Stomach (tissue), 9 donors: ENCODE data around the gene DCTN2. TPM values are rescaled to one million over a fixed set of nuclear protein-coding genes. Genes with fewer than 3 reads are reported as not detected.
"Not testable (repeated sequence)": the region's sequence is repeated elsewhere in the genome, so short reads cannot be mapped to it uniquely, and the experiment has no call there.

ENCODE experiments used
- DNase-seq, 2 donors: peaks; one replicate each; pipeline versions ENCODE4 v3.0.0 to v3.0.0-alpha.2; 2013 to 2019
- H3K27ac ChIP-seq, 5 donors: fragments of 200-600 bp in 4 of 5; sonication (generic) in 4 of 5; one replicate each; pipeline ENCODE4 v1.5.1; 2013 to 2019; ENCODE audit warnings: mild to moderate bottlenecking in 1 of 5, moderate library complexity in 1 of 5
- H3K27me3 ChIP-seq, 3 donors: fragments of 200-600 bp; sonication (generic); one replicate each; pipeline ENCODE4 v1.5.1; 2017 to 2019; ENCODE audit warnings: mixed run types in 1 of 3
- H3K36me3 ChIP-seq, 4 donors: fragments of 200-600 bp; sonication (generic); 1 replicate in 3 of 4; 2 replicates in 1 of 4; pipeline ENCODE4 v1.5.1; 2016 to 2019
- H3K4me1 ChIP-seq, 4 donors: fragments of 200-600 bp; sonication (generic); one replicate each; pipeline ENCODE4 v1.5.1; 2016 to 2019
- H3K4me3 ChIP-seq, 4 donors: fragments of 200-600 bp; sonication (generic) in 3 of 4; one replicate each; pipeline ENCODE4 v1.5.1; 2016 to 2019; ENCODE audit warnings: mild to moderate bottlenecking in 1 of 4
- H3K9me3 ChIP-seq, 4 donors: fragments of 200-600 bp; sonication (generic); one replicate each; pipeline ENCODE4 v1.5.1; 2016 to 2019
- EP300 ChIP-seq: sonication (generic); formaldehyde crosslinking; IDR thresholded peaks from one replicate; pipeline ENCODE4 v1.6.1; 2017; ENCODE audit warnings: antibody characterized with exemption
- POLR2A ChIP-seq, 4 donors: fragments of 450-650 bp; IDR thresholded peaks; one replicate each; pipeline ENCODE4 v1.6.1; 2016; ENCODE audit warnings: antibody characterized with exemption in 4 of 4, control low read depth in 2 of 4, mild to moderate bottlenecking in 1 of 4, moderate library complexity in 1 of 4
- POLR2AphosphoS5 ChIP-seq, 3 donors: sonication (generic); formaldehyde crosslinking; IDR thresholded peaks; one replicate each; pipeline ENCODE4 v1.6.1; 2016; ENCODE audit warnings: antibody characterized with exemption in 3 of 3
- WGBS, 5 donors: extraction: QIAGEN DNeasy Blood & Tissue Kit in 3 of 5; methylation state at CpG; one replicate each; pipeline versions ENCODE4 v1.1.5 to v1.1.7; 2013 to 2018; 5-methylcytosine and 5-hydroxymethylcytosine counted together
- intact Hi-C: fragments of 100-400 bp; cut with DNase I; formaldehyde crosslinking; loops from one replicate; pipeline ENCODE4 v1.15.1; 2023; ENCODE audit warnings: low total_unique reads
- polyA plus RNA-seq, 3 donors: library from polyadenylated mRNA; stranded (reverse); fragments of 200-250 nt; gene quantifications; one replicate each; pipeline ENCODE4 v1.2.3, GENCODE V29; 2013
- total RNA-seq, 5 donors: library from RNA; depleted of rRNA; stranded (reverse); fragments of >200 nt; gene quantifications; one replicate each; pipeline versions ENCODE4 v1.1.0 to v1.2.3, GENCODE V29; 2014 to 2016
- TF ChIP-seq, protein P1 (sequence below), 7 experiments: fragments of 450-650 bp in 4 of 7; fragments of 200-600 bp in 3 of 7; sonication (generic) in 3 of 7; IDR thresholded peaks; one replicate each; pipeline ENCODE4 v1.5.1; 2016 to 2019; ENCODE audit warnings: antibody characterized with exemption in 7 of 7, control low read depth in 2 of 7, mild to moderate bottlenecking in 1 of 7
- donor health status: healthy with polysubstance abuse.
- donor health status: Bipolar disorder and iron deficiency.
- donor health status: healthy.

Gene DCTN2
- total and polyA plus RNA-seq, 8 donors, result 28.6 to 177 (median 106) TPM

DNA sequence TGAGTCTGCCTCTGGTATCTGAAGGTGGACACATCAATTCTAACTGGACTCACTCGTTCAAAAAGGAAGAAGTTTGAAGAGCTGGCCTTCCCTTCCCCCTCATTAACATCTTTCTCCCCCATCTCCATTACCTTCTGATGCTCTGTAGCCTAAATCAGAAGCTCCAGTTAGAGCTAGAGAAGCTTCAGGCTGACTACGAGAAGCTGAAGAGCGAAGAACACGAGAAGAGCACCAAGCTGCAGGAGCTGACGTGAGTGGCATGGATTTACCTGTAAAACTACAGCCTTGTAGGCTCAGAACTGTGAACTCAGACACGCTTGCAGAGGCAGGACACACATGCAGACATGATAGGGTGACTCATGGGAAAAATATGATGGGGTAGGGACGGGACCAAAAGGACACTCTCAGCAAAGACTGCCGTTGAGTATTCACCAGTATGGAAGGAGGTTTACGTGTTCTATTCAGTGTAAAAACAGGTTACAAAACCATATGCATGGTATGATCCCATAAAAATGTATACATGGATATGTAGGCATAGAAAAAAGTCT is 29.7 kb upstream of the DCTN2 start:
- WGBS, 5 donors, result 72 to 84% (median 80%) methylated on average over 9 of the region's 9 CpGs
- Histone ChIP-seq H3K27me3 (no peaks in the 10 kb centered on the region), H3K36me3 (peaks cover 0 to 22% (median 11%) of the 10 kb centered on the region in 4 donors), H3K9me3 (no peaks in the 10 kb centered on the region), H3K27ac (no peak overlapping the region), H3K4me1 (no peaks in the 10 kb centered on the region), H3K4me3 (no peak overlapping the region)
- TF ChIP-seq, protein P1, sequence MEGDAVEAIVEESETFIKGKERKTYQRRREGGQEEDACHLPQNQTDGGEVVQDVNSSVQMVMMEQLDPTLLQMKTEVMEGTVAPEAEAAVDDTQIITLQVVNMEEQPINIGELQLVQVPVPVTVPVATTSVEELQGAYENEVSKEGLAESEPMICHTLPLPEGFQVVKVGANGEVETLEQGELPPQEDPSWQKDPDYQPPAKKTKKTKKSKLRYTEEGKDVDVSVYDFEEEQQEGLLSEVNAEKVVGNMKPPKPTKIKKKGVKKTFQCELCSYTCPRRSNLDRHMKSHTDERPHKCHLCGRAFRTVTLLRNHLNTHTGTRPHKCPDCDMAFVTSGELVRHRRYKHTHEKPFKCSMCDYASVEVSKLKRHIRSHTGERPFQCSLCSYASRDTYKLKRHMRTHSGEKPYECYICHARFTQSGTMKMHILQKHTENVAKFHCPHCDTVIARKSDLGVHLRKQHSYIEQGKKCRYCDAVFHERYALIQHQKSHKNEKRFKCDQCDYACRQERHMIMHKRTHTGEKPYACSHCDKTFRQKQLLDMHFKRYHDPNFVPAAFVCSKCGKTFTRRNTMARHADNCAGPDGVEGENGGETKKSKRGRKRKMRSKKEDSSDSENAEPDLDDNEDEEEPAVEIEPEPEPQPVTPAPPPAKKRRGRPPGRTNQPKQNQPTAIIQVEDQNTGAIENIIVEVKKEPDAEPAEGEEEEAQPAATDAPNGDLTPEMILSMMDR (IDR thresholded peaks at IDR 0.05), result no peak
- TF ChIP-seq EP300, result no peak
- TF ChIP-seq POLR2A (IDR thresholded peaks at IDR 0.05), result no peak
- no peak for TF ChIP-seq POLR2AphosphoS5 (IDR thresholded peaks at IDR 0.05)
- DNase-seq, result no peak
- intact Hi-C loops, result no loop called here

DNA sequence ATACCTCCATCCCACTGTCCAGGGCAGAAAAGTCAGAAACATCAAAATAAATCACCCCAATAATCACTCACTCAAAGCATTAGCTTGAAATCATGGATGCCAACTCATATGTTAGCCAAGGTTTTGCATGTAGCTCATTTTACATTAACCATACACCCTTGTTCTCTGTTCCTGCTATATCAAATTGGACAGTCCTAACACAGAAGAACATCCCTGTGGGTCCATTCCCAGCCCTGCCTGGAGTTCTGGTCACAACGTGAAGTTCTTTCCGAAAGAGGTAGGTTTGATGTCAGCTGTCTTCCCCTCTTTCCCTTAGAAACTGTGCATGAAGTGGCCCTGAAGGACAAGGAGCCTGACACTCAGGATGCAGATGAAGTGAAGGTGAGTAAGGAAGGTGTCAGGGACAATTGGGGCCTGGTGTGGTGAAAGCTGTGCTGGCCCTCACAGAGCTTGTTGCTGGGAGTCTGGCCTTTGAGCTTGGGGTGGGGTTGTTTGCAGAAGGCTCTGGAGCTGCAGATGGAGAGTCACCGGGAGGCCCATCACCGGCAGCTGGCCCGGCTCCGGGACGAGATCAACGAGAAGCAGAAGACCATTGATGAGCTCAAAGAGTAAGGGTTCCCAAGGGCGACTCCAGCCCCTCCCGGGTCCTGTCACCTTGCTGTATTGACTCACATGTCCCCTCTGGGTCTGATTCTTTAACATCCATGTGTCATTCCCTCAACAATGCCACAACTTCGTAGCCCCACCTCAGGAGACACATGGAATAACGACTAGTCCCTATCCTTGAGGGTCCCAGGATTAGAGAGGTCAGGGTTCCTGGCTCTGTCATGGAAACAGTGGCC is 29.0 kb upstream of the DCTN2 start:
- 73 to 75% (median 73%) methylated on average over 12 of the region's 12 CpGs for WGBS, 5 donors
- intact Hi-C loops, result no loop called here
- Histone ChIP-seq H3K4me3 (no peak overlapping the region), H3K36me3 (peaks cover 0 to 17% (median 11%) of the 10 kb centered on the region in 4 donors), H3K27ac (no peak overlapping the region), H3K9me3 (no peaks in the 10 kb centered on the region), H3K4me1 (no peaks in the 10 kb centered on the region), H3K27me3 (no peaks in the 10 kb centered on the region)
- no peak for DNase-seq
- no peak for TF ChIP-seq POLR2AphosphoS5 (IDR thresholded peaks at IDR 0.05)
- TF ChIP-seq, protein P1 (IDR thresholded peaks at IDR 0.05), result no peak
- TF ChIP-seq POLR2A (IDR thresholded peaks at IDR 0.05), result no peak
- no peak for TF ChIP-seq EP300

DNA sequence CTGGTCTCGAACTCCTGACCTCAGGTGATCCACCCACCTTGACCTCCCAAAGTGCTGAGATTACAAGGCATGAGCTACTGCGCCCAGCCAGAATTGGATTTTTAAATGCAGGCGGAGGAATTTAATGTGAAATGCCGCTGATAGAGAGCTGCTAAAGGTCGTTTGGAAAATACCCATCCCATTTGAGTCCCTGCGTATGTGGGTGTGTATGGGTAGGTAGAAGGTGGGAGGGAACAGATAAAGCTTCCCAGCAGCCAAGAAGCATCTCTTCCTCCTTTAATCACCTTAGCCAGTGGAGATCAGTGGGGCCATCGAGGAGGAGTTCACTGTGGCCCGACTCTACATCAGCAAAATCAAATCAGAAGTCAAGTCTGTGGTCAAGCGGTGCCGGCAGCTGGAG is 27.8 kb upstream of the DCTN2 start:
- Histone ChIP-seq H3K4me3 (no peak overlapping the region), H3K9me3 (no peaks in the 10 kb centered on the region), H3K36me3 (peaks cover 0 to 17% (median 14%) of the 10 kb centered on the region in 4 donors), H3K27me3 (no peaks in the 10 kb centered on the region), H3K4me1 (no peaks in the 10 kb centered on the region), H3K27ac (no peak overlapping the region)
- 81 to 91% (median 88%) methylated on average over 10 of the region's 10 CpGs for WGBS, 5 donors
- intact Hi-C loops, result no loop called here
- DNase-seq, result no peak
- TF ChIP-seq EP300 (no peak), POLR2A (IDR thresholded peaks at IDR 0.05) (no peak), POLR2AphosphoS5 (IDR thresholded peaks at IDR 0.05) (no peak)
- TF ChIP-seq, protein P1 (IDR thresholded peaks at IDR 0.05), result no peak

DNA sequence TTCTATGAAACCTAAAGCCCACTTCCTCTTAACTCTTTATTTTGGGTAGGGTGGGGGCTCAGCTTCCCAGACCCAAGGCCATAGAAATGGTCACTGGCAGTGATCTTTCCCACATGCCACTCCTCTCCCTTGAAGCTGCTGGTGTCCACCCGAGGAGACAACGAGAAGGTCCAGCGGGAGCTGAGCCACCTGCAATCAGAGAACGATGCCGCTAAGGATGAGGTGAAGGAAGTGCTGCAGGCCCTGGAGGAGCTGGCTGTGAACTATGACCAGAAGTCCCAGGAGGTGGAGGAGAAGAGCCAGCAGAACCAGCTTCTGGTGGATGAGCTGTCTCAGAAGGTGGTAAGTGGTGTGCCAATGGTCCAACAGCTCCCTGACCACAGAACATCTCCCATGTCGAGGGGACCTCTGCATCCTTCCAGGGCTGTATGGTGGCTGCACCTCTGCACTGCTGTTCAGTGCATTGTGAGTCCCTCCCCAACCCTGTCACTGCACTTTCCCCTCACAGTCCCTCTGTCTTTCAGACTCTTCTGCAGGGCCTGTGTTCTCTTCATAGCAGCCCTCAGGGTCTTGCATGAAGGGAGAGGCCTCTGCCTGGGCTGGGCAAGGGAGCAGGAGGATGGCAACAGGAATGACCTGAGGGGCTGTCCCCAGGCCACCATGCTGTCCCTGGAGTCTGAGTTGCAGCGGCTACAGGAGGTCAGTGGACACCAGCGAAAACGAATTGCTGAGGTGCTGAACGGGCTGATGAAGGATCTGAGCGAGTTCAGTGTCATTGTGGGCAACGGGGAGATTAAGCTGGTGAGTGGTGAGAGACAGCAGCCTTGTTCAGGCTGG is 25.2 kb upstream of the DCTN2 start:
- no peak overlapping the region for H3K4me3 ChIP-seq
- TF ChIP-seq POLR2AphosphoS5 (IDR thresholded peaks at IDR 0.05) (no peak), EP300 (no peak), POLR2A (IDR thresholded peaks at IDR 0.05) (no peak)
- TF ChIP-seq, protein P1 (IDR thresholded peaks at IDR 0.05), result no peak
- no peaks in the 10 kb centered on the region for H3K4me1 ChIP-seq
- no peaks in the 10 kb centered on the region for H3K9me3 ChIP-seq
- 88 to 93% (median 89%) methylated on average over 12 of the region's 12 CpGs for WGBS, 5 donors
- intact Hi-C loops, result no loop called here
- H3K27ac ChIP-seq, result no peak overlapping the region
- peaks cover 0 to 7% (median 0%) of the 10 kb centered on the region in 3 donors for H3K27me3 ChIP-seq
- H3K36me3 ChIP-seq, result peaks cover 0 to 17% (median 13%) of the 10 kb centered on the region in 4 donors
- no peak for DNase-seq

DNA sequence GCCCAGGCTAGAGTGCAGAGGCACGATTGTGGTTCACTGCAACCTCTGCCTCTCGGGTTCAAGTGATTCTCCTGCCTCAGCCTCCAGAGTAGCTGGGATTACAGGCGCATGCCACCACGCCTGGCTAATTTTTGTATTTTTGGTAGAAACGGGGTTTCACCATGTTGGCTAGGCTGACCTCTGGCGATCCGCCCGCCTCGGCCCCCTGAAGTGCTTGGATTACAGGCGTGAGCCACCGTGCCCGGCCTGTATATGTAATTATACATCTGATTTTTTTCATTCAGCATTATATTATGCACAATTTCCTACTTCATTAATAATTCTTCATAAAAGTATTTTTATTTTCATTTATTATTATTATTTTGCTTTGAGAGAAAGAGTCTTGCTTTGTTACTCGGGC is 23.4 kb upstream of the DCTN2 start:
- H3K27me3 ChIP-seq, intact Hi-C loops, DNase-seq, H3K4me1 ChIP-seq, H3K4me3 ChIP-seq, H3K27ac ChIP-seq, H3K9me3 ChIP-seq: not testable (repeated sequence)
- H3K36me3 ChIP-seq, result peaks cover 0 to 12% (median 11%) of the 10 kb centered on the region in 4 donors
- WGBS, 5 donors, result 82 to 91% (median 87%) methylated on average over 13 of the region's 13 CpGs
